HFFc6 (cell line): ENCODE data around the gene TMX4. TPM values are rescaled to one million over a fixed set of nuclear protein-coding genes. Genes with fewer than 3 reads are reported as not detected.

Source experiments
- DNase-seq: peaks from one replicate; pipeline ENCODE4 v3.0.0-alpha.2; 2018
- H3K27ac Mint-ChIP-seq: 2 replicates; pipeline ENCODE4 v1.8.0; 2020; ENCODE audit warnings: mild to moderate bottlenecking, mixed read lengths
- H3K27me3 Mint-ChIP-seq: 2 replicates; pipeline ENCODE4 v1.8.0; 2021; ENCODE audit warnings: mild to moderate bottlenecking, moderate library complexity, mixed read lengths; ENCODE audit not compliant: insufficient read depth
- H3K36me3 Mint-ChIP-seq: 2 replicates; pipeline ENCODE4 v1.8.0; 2021; ENCODE audit warnings: low read depth, mixed read lengths
- H3K4me1 Mint-ChIP-seq: 2 replicates; pipeline ENCODE4 v1.8.0; 2020; ENCODE audit warnings: low read depth, mixed read lengths
- H3K4me3 Mint-ChIP-seq: 2 replicates; pipeline ENCODE4 v1.8.0; 2020; ENCODE audit warnings: mild to moderate bottlenecking, moderate library complexity, mixed read lengths
- H3K9me3 Mint-ChIP-seq: 2 replicates; pipeline ENCODE4 v1.8.0; 2020; ENCODE audit warnings: mild to moderate bottlenecking, mixed read lengths
- CTCF ChIP-seq: fragments of 200-600 bp; sonication (generic); IDR thresholded peaks from 2 replicates; pipeline ENCODE4 v1.5.0; 2021; ENCODE audit warnings: antibody characterized with exemption, mild to moderate bottlenecking
- total RNA-seq, 6 experiments: library from RNA; stranded (reverse); fragmentation: NEBNext Ultra II Directional; extraction: Animal tissue kit (Norgen Biotek cat#: 25700); gene quantifications; 2 replicates in 1 of 6; 3 replicates in 5 of 6; pipeline ENCODE4 v1.2.3, GENCODE V29; 2021

Gene TMX4
- total RNA-seq, 6 experiments from 2014 or later: 35.8 to 47.8 (median 39.3) TPM

GRCh38 chr20:7933346-7933745 is 86.2 kb downstream of the TMX4 start:
- H3K27ac Mint-ChIP-seq: no peak overlapping the region
- H3K4me1 Mint-ChIP-seq: peaks cover 6% of the 10 kb centered on the region
- no peak for TF ChIP-seq CTCF
- no peak overlapping the region for H3K4me3 Mint-ChIP-seq
- no peak for DNase-seq
- H3K36me3 Mint-ChIP-seq: no peaks in the 10 kb centered on the region
- peaks cover 17% of the 10 kb centered on the region for H3K27me3 Mint-ChIP-seq
- H3K9me3 Mint-ChIP-seq: no peaks in the 10 kb centered on the region

GRCh38 chr20:7930343-7930742 is 89.2 kb downstream of the TMX4 start:
- H3K4me1 Mint-ChIP-seq: peaks cover 9% of the 10 kb centered on the region
- H3K27me3 Mint-ChIP-seq: peaks cover 17% of the 10 kb centered on the region
- TF ChIP-seq CTCF: no peak
- H3K4me3 Mint-ChIP-seq: no peak overlapping the region
- DNase-seq: no peak
- no peaks in the 10 kb centered on the region for H3K9me3 Mint-ChIP-seq
- H3K36me3 Mint-ChIP-seq: no peaks in the 10 kb centered on the region
- H3K27ac Mint-ChIP-seq: no peak overlapping the region

Other genes with a start within 250 kb of the TMX4 start
- gene HAO1, start 79.3 kb downstream of the TMX4 start, total RNA-seq: not detected
- gene PLCB1, start 112.5 kb upstream of the TMX4 start, total RNA-seq: 10 to 100 TPM; 17.2 to 25.7 (median 23.1) TPM